TTC549 (cell line): ENCODE results near the gene SYDE2.
"Not testable (repeated sequence)": the region's sequence is repeated elsewhere in the genome, so short reads cannot be mapped to it uniquely, and the experiment has no call there.

ENCODE experiments used
- FAIRE-seq: peaks from 2 replicates; lab custom pipeline; 2012; peaks lifted over from hg19 to GRCh38; lab: Jason Lieb, UNC

SYDE2 gene

DNA sequence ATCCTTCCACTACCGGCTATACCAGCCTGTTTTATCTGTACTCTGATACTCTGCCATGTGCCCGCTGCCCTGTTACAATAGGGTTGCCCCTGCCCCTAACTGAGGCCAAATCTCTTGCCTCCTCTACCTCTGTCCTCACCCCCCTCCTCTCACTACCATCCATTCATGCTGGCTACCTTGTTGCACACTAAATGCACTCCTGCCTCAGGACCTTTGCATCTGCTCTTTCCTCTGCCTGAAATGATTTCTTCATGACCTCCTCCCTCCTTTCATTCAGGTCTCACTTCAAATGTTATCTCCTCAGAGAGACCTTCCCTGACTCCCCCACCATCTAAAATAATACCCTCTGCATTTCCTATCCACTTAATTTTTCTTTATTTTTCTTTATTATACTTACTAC lies 7.7 kb upstream of the SYDE2 start:
- FAIRE-seq, result no peak

DNA sequence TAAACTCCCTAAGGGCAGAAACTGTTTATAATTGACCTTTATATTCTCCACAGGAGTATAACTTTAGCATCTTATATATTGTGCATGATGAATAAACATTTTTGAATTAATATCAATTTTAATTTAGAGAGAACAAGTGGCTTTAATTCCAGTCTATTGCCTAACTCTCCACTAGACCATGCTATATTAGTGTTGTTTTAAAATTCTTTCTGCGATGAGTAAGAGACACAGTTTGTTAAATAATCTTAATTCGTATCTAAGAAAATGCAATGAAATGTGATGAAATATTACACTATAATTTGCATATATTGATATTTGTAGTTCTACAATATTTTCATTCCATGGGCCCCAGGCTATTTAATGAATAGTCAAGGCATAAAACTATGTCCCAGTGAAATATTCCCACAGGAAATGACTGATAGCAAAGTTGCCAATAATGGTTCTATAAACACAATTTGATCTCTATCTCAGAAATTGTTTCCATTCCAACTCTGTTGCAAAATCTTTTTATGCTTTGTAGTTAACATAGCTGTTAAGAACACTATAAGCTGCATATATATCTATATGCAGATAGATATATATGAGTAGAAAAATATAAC lies 2.9 kb upstream of the SYDE2 start:
- FAIRE-seq, result no peak

DNA sequence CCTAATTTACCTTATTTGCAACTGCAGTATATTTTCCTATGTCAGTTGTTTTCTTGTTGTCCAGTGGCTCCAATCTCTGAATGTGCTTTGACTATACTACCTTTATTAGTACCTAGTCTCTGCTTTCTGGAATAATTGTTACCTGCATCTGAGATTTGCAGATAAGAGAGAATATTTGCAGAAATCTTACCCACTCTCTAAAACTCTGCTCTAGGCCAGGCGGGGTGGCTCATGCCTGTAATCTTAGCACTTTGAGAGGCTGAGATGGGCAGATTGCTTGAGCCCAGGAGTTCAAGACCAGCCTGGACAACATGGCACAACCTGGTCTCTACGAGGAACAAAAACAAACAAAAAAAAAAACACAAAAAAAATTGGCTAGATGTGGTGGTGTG lies 2.0 kb upstream of the SYDE2 start:
- FAIRE-seq, result no peak

DNA sequence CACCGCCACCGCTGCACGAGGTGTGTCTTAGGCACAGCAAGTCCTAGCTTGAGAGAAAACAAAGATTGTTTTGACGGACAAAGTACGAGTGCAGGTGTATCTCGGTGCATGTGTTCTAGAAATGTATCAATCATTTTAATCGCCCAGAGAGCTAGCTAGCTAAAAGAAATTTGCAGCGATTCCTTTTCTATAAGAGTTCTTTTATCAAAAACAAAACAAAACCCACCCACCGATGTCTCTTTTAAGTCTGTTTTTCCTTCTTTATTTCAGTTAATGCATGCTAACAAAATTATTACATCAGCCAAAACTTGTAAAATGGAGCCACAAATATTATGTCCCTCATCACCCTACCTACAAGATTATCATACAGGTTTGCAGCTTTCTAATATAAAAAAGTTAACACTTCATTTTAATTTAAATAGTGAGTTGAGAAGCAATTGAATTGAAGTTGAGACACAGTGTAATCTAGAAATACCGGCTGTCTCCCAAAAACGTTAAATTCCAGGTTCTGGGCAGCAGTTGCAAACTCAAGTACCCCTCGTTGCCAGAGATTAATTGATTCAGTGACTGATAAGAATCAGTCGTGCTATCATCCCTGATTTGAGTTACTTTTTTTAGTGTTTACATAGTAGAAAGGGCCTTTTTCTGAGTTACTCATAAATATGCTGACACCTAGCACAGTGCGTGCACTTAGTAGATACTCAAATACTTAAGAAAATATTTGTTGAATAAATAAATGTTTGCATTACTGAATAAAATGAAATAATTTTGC lies 1.5 kb upstream of the SYDE2 start:
- no peak for FAIRE-seq

DNA sequence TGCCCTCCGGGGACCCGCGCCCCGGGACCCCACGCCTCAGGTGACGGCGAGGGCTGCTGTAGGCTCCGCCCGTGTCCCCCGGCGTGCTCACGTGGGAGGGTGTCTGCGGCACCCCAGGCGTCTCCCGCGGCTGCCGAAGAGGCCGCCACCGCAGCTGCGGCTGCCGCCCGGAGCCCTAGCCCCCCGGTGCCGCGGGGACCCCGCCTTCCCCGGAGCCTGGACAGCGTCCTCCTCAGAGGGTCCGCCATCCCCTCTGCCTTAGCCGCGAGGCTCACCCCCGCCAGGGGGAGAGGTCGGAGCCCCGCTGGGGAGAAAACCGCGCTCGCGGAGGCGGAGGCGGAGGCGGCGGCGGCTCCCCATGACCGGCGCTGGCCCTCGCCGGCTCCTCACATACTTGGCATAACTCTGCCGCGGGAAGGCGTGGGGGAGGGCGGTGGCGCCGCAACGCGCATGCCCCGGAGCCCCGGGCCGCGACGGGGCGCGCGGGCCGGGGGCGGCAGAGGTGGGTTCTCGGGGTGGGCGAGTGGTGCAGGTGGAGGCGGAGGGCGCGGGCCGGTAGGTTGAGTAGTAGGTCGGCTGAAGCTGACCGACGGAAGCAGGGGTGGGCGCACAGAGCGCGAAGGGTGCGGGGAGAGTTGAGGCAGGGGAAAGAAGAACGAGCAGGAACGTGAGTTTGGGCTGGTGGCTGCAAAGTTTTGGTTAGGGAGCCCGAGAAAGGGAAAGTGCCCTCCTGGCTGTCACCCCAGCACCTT lies 700 bp upstream of the SYDE2 start:
- no peak for FAIRE-seq

DNA sequence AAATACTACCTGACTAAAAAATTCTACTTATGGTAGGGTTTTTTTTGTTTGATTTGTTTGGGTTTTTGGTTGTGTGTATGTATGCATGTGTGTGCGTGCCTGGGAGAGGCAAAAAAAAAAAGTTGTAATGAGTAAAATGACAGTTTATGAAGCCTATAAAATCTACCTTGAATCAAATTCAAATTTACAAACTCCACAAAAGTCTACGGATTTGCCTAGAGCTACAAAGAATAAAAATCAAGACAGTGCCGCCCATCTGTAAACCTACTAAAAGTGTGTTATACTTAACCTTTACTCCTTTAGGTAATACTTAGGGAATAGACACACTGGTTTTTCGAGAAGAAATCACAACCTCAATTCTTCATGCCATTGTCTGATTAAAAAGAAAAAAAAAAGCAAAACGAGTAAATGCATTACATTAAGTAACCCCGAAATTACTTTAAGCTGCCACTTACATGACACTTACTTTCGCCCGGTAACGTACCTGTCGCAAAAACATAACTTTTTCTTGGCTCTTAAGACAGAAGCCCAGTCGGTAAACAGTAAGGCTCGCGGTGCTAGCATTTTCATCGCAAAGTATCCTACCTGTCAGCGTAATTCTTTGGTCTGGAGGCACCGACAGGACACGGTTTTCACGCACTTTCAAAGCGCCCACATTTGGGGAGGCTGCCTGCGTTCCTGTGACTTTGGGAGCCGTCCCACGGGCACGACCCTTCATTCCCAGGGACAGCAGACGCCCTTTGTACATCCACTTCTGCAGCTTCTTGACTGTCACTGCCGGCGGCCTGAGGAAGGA lies 951 bp downstream of the SYDE2 start:
- FAIRE-seq, result no peak

DNA sequence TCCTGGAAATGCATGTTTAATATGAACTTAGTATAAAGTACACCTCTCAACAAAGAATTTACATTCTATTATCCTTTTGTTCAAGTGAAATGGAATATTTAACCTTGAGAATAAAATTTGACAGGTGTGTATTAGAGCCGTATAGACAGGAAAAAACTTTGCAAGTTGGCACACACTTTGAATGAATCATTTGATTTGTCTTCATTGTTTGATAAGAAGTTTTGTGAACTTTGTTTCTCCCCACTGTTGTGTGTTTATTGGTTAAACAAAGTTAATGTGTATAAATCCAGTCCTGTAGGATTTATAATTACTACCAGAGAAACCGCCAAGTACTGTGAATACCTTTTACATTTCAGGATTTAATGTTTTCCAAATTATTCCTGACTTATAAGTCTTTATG lies 2.0 kb downstream of the SYDE2 start:
- no peak for FAIRE-seq

DNA sequence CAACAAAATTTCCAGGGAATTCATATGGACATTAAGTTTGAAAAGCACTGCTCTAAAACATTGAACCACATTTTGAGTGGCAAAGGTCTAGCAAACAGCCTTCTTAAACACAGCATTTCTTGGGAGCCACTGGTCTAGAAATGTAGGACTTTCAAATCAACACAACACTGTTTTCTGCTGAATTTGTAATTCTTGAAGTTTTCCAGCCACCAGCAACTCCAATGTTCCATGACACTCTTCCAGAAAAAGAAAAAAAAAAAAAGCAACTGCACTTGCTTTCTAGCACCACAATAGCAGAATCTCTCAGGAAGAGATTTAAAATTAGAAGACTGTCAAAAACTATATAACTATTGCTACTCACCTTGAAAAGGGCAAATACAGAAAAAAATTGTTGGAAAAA lies 4.5 kb downstream of the SYDE2 start:
- no peak for FAIRE-seq

DNA sequence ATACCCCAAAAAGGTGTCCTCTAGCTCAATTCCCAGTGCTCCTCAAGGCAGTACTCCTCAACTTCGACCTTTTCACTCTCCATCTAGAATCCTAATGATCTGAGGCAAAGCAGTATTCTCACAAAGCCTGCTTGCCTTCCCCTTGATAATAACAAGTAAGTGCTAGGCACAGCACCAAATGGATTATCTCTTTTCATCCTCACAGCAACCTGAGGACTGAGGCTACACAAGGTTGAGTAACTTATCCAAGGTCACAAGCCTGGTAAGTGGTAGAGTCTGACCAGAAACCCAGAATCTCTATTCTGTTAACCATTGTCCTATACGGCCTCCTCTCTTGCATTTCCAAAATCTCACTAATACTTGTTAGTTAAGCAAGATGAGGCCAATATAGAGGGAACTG lies 5.1 kb downstream of the SYDE2 start:
- FAIRE-seq, result no peak

DNA sequence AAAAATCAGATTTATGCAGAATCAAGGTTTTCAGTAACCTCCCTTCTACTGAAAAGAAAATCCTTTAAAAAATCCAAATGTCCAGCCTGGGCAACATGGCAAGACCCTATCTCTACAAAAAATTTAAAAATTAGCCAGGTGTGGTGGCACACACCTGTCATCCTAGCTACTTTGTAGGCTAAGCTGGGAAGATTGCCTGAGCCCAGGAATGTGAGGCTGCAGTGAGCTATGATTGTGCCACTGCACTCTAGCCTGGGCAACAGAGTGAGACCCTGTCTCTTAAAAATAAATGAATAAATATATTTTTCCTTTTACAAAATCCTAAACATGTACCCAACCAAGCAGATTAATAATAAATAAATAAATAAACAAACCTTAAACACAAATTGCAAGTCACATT lies 8.7 kb downstream of the SYDE2 start:
- not testable (repeated sequence) for FAIRE-seq

DNA sequence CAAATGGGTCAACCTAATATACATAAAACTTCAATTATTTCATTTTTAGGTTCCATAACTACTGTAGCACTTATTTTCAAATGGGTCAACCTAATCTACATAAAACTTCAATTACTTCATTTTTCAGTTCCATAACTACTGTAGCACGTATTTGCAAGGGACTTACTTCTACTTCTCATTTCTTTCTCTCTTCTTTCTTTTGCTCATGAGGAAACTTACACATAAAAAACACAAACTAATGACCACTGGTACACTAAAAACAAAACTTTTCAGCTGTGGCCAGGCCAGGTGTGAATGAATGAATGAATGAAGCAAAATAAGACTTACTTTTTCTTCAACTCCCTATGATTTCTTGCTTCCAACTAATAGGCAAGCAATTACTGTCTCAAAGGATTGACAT lies 11.7 kb downstream of the SYDE2 start:
- no peak for FAIRE-seq

DNA sequence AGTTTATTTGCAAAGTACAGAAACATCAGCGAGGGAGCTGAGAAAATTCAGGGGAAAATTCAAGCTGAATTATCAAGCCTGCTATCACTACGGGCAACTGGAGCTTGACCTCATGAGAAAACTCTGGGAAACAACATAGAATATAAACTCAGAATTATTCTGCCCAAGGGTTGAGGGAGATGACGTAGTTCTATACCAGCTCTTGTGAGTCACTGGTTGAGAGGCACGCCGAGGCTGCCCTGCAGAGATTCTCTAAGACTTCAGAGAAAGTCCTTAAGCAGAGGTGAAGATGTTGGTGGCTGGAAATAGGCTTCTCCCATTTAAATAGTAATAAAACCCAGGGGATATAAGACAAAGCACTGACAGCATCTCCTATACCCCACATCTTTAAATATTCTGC lies 12.3 kb downstream of the SYDE2 start:
- no peak for FAIRE-seq

DNA sequence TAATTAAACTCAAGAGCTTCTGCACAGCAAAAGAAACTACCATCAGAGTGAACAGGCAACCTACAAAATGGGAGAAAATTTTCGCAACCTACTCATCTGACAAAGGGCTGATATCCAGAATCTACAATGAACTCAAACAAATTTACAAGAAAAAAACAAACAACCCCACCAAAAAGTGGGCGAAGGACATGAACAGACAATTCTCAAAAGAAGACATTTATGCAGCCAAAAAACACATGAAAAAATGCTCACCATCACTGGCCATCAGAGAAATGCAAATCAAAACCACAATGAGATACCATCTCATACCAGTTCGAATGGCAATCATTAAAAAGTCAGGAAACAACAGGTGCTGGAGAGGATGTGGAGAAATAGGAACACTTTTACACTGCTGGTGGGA lies 13.8 kb downstream of the SYDE2 start:
- FAIRE-seq, result not testable (repeated sequence)

DNA sequence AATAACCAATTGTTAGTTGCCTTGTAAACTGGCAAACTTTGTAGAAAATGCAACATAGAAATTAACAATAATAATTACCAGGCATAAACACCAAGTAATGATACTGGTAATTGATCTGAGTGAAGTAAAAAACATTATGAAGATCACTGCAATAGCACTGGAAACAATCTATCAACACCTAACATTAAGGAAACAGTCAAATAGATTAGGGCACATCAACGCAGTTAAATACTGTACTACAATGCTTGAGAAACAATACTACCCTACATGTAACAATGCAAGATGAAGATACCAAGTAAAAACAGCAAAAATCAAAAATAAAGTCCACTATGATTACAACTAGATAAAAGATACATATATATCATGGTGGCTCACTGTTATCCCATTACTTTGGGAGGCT lies 16.6 kb downstream of the SYDE2 start:
- FAIRE-seq, result no peak

DNA sequence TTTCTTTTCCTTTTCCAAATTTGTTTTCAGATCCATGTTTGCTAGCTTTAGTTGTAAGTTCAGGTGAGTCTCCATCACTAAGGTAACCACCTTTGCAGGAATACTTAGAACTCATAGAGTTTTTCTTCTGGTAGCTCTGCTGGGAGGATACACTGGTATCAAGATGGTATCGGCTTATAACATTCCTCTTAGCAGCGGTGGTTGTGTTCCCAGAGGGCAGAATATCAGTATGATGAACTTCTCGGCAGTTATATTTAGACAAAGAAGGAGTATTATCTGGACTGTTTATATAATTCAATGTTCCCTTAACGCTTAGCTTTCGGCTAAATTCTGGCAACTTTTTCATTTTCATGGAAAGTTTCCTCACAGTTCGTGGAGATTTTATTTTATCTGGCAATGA lies 18.1 kb downstream of the SYDE2 start:
- FAIRE-seq, result no peak

DNA sequence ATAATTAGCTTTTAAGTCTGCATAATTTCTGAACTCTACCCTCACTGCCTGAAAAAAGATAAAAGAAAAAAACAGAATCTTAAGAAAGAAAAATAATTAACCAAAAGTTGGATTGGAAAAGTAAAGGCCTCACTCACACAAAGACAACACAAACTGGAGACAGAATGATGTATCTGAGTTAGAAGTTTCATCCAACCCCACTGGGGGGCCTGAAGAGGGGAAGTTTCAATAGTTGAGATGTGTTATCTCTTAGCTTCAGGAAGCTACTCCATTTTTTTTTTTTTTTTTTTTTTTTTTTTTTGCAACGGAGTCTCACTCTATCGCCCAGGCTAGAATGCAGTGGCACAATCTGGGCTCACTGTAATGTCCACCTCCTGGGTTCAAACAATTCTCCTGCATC lies 19.9 kb downstream of the SYDE2 start:
- FAIRE-seq, result no peak

DNA sequence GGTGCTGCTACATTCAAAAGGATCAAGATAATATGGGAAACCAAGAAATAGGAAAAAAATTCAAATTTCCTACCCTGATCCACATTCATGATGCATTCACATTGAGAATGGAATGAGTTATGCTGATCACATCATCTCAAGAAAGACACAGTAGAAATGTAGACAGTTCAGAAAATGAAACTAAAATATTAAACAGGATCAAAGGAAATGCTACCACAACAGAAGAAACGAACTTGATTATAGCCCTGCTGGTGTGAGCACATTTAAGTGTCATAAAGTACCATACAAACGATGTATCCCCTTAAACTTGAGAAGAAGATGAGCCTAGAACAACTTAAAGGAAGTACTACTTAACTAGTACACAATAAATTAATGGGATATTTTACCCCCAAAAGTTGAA lies 21.3 kb downstream of the SYDE2 start:
- no peak for FAIRE-seq

DNA sequence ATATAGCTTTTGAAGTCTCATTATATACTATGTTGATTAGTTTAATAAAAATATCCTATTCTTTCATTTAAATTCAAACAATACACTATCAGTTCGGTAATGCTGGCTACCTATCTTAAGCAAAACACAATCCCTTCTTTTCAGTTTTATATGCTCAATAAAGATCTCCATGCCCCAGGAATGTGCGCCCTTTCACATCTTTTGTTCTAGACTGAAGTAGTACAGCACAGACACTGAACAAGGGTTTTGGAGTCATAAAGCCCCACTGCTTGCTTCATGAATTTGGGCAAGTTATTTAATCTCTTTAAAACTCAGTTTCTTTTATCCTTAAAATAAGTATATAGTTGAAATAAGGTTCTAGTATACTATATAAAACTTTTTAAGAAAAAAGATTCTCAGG lies 22.4 kb downstream of the SYDE2 start:
- no peak for FAIRE-seq

DNA sequence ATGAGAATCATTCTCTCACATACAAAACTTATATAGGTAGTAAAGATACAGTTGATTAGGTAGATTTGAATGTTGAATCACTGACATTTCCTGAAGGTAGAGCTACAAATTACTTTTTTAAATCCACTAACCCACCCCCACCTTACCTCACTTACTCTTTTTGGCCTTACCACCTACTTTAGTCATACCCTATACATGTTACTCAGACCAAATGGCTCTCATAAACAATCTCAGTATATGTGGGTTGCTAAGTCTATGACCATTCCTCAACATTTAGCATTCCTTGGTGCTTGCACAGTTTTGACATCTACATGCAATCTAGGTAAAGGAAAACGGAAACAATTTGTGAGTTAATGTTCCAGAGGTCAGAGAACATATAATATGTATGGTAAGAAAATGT lies 26.3 kb downstream of the SYDE2 start:
- no peak for FAIRE-seq

DNA sequence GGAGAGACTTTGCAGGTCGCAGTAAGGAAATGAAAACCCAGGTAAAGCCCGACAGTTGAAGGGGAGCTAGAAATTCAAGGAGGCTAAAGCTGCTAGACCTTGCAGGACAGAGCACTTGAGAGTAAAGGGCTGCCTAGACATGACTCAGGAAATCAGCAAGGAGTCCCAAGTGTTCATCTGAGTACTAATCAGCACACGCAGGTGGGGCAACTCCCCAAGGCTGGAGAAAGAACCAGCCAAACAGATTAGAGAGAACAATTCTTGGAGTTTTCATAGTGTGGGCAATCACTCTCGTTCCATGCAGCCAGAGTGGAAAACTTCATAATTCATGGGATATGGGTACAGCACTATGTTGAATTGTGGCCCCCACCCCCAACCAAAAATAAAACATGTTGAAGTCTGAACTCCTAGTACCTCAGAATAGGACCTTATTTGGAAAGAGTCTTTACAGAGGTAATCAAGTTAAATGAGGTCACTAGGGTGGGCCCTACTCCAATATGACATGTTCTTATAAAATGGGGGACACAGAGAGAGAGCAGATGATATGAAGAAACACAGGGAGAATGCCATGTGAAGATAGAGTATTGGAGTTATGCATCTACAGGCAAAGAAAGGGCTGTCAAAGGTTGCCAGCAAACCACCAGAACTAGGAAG lies 28.0 kb downstream of the SYDE2 start:
- no peak for FAIRE-seq

DNA sequence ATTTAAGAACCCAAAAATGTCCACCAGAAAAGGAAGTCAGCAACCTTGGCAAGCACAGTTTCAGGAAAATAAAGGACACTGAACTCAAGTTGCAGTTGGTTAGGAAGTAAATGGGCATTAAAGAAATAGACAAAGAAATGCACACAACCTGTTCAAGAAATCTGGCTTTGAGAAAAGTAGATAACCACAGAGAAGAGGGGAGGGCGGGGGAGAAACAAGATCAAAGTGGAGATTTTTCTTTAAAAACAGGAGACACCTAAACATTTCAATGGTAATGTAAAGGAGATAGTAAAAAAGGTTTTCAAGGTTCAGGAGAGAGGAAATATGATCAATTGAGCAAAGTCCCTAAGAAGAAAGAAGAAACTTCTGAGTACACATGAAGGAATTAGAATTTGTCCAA lies 29.1 kb downstream of the SYDE2 start:
- no peak for FAIRE-seq

DNA sequence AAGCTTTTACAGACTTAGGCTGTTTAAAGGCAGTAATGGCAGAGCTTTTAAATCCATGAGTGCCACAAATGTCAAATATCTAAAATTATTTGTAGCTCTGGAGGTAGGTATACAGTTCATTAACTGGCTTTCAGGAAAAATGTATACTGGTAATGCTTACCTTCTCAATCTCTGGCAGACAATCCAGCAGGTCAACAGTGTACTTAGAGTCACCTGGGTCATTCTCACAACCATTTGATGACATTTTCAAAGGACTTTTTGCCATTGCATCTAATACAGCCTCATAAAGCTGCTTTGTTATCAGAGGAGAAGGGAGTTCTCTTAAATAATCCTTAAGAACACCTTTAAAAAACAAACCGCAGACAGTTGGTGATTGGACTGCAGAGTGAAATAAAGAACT lies 31.9 kb downstream of the SYDE2 start:
- no peak for FAIRE-seq
